Gastrocnemius medialis (tissue), 4 donors: ENCODE results near the gene PRICKLE3.

ENCODE experiments used
- CTCF ChIP-seq, 5 experiments: fragments of 450-650 bp in 3 of 5; fragments of 200-600 bp in 2 of 5; sonication (generic) in 2 of 5; IDR thresholded peaks in 4 of 5; conservative IDR thresholded peaks in 1 of 5; 1 replicate in 4 of 5; 2 replicates in 1 of 5; pipeline ENCODE4 v1.5.1; 2016 to 2019; ENCODE audit warnings: antibody characterized with exemption in 5 of 5, mild to moderate bottlenecking in 3 of 5, moderate library complexity in 3 of 5
- POLR2A ChIP-seq, 2 donors: fragments of 450-650 bp; IDR thresholded peaks; one replicate each; pipeline ENCODE4 v1.6.1; 2017; ENCODE audit warnings: antibody characterized with exemption in 2 of 2, mild to moderate bottlenecking in 2 of 2, moderate library complexity in 2 of 2

DNA sequence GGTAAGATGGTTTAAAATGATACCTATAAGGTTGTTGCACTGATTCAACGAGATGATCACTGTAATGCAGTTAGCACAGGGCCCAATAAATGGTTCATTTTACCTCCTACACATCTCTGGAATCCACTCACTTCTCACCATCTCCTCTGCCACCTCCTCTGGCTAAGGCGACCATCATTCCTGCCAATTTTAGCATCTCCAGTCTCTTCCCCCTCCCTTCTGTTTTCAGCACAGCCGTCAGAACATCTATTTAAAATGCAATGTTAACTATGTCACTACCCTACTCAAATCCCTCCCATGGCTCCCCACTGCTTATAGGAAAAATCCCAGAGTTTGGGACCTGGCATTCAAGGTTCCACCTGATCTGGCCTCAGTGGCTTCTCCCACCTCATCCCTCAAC, 17.4 kb upstream of the PRICKLE3 start:
- TF ChIP-seq CTCF (IDR thresholded peaks at IDR 0.05 in 4 of 5, conservative IDR thresholded peaks at IDR 0.05 in 1 of 5) (no peak), POLR2A (IDR thresholded peaks at IDR 0.05) (no peak)
